ENCODE measurements around the gene PILRB.
"Not testable (repeated sequence)": the region's sequence is repeated elsewhere in the genome, so short reads cannot be mapped to it uniquely, and the experiment has no call there.

DNA sequence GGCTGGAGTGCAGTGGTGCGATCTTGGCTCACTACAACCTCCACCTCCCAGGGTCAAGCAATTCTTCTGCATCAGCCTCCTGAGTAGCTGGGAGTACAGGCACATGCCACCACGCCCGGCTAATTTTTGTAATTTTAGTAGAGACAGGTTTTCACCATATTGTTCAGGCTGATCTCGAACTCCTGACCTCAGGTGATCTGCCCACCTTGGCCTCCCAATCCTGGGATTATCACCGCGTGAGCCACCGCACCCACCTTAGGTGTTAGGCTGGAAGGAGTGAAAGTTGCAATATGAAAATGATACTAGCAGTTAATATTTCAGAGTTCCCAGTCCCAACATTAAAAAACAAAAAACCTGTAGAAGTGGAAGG is 8.1 kb downstream of the PILRB start:
- TF ChIP-seq, protein P1, sequence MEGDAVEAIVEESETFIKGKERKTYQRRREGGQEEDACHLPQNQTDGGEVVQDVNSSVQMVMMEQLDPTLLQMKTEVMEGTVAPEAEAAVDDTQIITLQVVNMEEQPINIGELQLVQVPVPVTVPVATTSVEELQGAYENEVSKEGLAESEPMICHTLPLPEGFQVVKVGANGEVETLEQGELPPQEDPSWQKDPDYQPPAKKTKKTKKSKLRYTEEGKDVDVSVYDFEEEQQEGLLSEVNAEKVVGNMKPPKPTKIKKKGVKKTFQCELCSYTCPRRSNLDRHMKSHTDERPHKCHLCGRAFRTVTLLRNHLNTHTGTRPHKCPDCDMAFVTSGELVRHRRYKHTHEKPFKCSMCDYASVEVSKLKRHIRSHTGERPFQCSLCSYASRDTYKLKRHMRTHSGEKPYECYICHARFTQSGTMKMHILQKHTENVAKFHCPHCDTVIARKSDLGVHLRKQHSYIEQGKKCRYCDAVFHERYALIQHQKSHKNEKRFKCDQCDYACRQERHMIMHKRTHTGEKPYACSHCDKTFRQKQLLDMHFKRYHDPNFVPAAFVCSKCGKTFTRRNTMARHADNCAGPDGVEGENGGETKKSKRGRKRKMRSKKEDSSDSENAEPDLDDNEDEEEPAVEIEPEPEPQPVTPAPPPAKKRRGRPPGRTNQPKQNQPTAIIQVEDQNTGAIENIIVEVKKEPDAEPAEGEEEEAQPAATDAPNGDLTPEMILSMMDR (IDR thresholded peaks at IDR 0.05) = not testable (repeated sequence)
- TF ChIP-seq POLR2A (IDR thresholded peaks at IDR 0.05); EP300 (IDR thresholded peaks at IDR 0.05; ENCODE audit: low read depth); POLR2AphosphoS5 (IDR thresholded peaks at IDR 0.05): not testable (repeated sequence)

All from transverse colon (tissue), 4 donors.